Measurements from ENCODE around the gene OLFM4. TPM values are rescaled to one million over a fixed set of nuclear protein-coding genes. Genes with fewer than 3 reads are reported as not detected.

The OLFM4 gene
- total RNA-seq, 1 donor from 2014 or later, result not detected

GRCh38 chr13:53017433-53017970, 11.1 kb upstream of the OLFM4 start:
- no peak overlapping the region for H3K27ac Mint-ChIP-seq (ENCODE audit: unreplicated experiment)
- peaks cover 2% of the 10 kb centered on the region for H3K36me3 Mint-ChIP-seq (ENCODE audit: low read depth, unreplicated experiment)
- no peaks in the 10 kb centered on the region for H3K9me3 ChIP-seq (ENCODE audit: insufficient read depth, low read depth, low read length)
- H2AFZ ChIP-seq (ENCODE audit: low read depth, low read length), result no peak overlapping the region
- peaks cover 4% of the 10 kb centered on the region for H3K9me3 Mint-ChIP-seq (ENCODE audit: unreplicated experiment)
- DNase-seq (ENCODE audit: low read depth) (no peak), FAIRE-seq (no peak)
- no peaks in the 10 kb centered on the region for H3K27me3 ChIP-seq (ENCODE audit: insufficient read depth, low read length)
- H4K20me1 ChIP-seq (ENCODE audit: insufficient read depth, low read length), result no peaks in the 10 kb centered on the region
- H3K4me3 Mint-ChIP-seq (ENCODE audit: unreplicated experiment), result no peak overlapping the region
- TF ChIP-seq EZH2 (IDR thresholded peaks at IDR 0.05; ENCODE audit: insufficient read depth, low read length), result no peak
- TF ChIP-seq CTCF (IDR thresholded peaks at IDR 0.05; ENCODE audit: insufficient read depth, low read depth, low read length), result no peak
- H3K4me3 ChIP-seq (ENCODE audit: insufficient read depth, low read depth, low read length), result no peak overlapping the region
- no peaks in the 10 kb centered on the region for H3K79me2 ChIP-seq (ENCODE audit: insufficient read depth, low read length)
- H3K27ac ChIP-seq (ENCODE audit: low read depth, low read length), result no peak overlapping the region
- H3K9ac ChIP-seq (ENCODE audit: low read length), result no peak overlapping the region
- no peaks in the 10 kb centered on the region for H3K4me1 Mint-ChIP-seq (ENCODE audit: low read depth, unreplicated experiment)
- no peak overlapping the region for H3K4me2 ChIP-seq (ENCODE audit: low read length)
- no peaks in the 10 kb centered on the region for H3K4me1 ChIP-seq (ENCODE audit: insufficient read depth, low read length)
- H3K27me3 Mint-ChIP-seq (ENCODE audit: low read depth, unreplicated experiment), result peaks cover 15% of the 10 kb centered on the region
- H3K36me3 ChIP-seq (ENCODE audit: insufficient read depth, low read length), result no peaks in the 10 kb centered on the region

GRCh38 chr13:53018690-53019647, 9.6 kb upstream of the OLFM4 start:
- H3K27me3 ChIP-seq (ENCODE audit: insufficient read depth, low read length), result no peaks in the 10 kb centered on the region
- Mint-ChIP-seq H3K9me3 (ENCODE audit: unreplicated experiment) (peaks cover 4% of the 10 kb centered on the region), H3K27me3 (ENCODE audit: low read depth, unreplicated experiment) (peaks cover 15% of the 10 kb centered on the region), H3K4me1 (ENCODE audit: low read depth, unreplicated experiment) (no peaks in the 10 kb centered on the region), H3K27ac (ENCODE audit: unreplicated experiment) (no peak overlapping the region), H3K4me3 (ENCODE audit: unreplicated experiment) (no peak overlapping the region), H3K36me3 (ENCODE audit: low read depth, unreplicated experiment) (peaks cover 2% of the 10 kb centered on the region)
- H3K4me1 ChIP-seq (ENCODE audit: insufficient read depth, low read length), result no peaks in the 10 kb centered on the region
- DNase-seq (ENCODE audit: low read depth), result no peak
- H3K4me2 ChIP-seq (ENCODE audit: low read length), result no peak overlapping the region
- H3K4me3 ChIP-seq (ENCODE audit: insufficient read depth, low read depth, low read length), result no peak overlapping the region
- no peaks in the 10 kb centered on the region for H4K20me1 ChIP-seq (ENCODE audit: insufficient read depth, low read length)
- H2AFZ ChIP-seq (ENCODE audit: low read depth, low read length), result no peak overlapping the region
- no peak for FAIRE-seq
- no peak for TF ChIP-seq CTCF (IDR thresholded peaks at IDR 0.05; ENCODE audit: insufficient read depth, low read depth, low read length)
- no peak for TF ChIP-seq EZH2 (IDR thresholded peaks at IDR 0.05; ENCODE audit: insufficient read depth, low read length)
- H3K9me3 ChIP-seq (ENCODE audit: insufficient read depth, low read depth, low read length), result no peaks in the 10 kb centered on the region
- H3K9ac ChIP-seq (ENCODE audit: low read length), result no peak overlapping the region
- no peak overlapping the region for H3K27ac ChIP-seq (ENCODE audit: low read depth, low read length)
- no peaks in the 10 kb centered on the region for H3K36me3 ChIP-seq (ENCODE audit: insufficient read depth, low read length)
- H3K79me2 ChIP-seq (ENCODE audit: insufficient read depth, low read length), result no peaks in the 10 kb centered on the region
